Cortex of kidney (tissue), 1 donor: Measurements from ENCODE around the gene CAMK2D.

Experiments
- DNase-seq: peaks from one replicate; lab custom pipeline; 2025; lab: John Stamatoyannopoulos, UW

The CAMK2D gene

GRCh38 chr4:113682730-113683537 is 78.6 kb downstream of the CAMK2D start:
- DNase-seq = no peak

- no peak for DNase-seq
Measured at GRCh38 chr4:113678641-113679040, 82.9 kb downstream of the CAMK2D start.

- no peak for DNase-seq
Measured at GRCh38 chr4:113677325-113677724, 84.2 kb downstream of the CAMK2D start.

DNA sequence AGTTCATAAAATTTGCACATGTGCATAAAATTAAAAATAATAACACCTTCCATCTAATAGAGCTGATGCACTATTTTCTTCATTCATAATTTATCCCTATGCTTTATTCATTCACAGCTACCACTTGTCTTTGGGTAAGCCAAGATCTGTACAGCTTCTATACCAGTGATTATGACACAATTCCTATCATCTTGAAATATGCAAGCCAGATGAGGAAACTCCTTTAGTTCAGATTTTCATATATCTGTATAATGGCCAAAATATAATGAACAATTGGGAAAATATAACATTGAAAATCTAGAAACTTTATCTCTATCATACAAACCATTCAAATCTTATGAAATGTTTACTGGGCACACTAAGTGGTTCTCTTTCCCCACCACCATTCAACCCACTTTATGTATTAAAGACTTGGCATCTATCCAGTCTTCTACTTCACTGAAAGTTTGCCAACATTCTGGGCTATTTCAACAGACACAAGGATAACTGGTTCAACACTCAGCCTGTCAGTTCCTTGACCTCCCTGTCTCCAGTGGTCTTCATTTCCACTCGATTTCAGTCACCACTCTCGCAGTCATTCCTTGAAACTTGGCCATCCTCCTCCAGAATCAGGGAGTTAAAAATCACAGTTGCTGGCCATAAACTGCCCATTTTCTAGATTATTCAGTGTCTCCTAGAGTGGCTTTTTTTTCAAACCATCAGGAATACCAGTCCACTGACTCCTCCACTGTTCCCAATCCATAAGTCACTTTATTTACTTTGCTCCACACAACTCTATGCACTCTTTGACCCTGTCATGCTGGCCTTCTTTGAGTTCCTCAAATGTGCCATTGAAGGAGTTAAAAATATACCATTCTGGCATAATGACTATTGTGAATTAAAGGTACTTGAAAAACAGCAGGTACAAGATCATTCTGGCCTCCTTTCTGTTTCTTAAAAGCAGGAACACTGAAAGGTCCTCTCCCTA is 85.5 kb downstream of the CAMK2D start:
- no peak for DNase-seq

- DNase-seq = no peak
Measured at GRCh38 chr4:113674733-113675132, 86.8 kb downstream of the CAMK2D start.

GRCh38 chr4:113674251-113674650 is 87.3 kb downstream of the CAMK2D start:
- DNase-seq = no peak

- DNase-seq = no peak
Measured at GRCh38 chr4:113673450-113673849, 88.1 kb downstream of the CAMK2D start.

DNA sequence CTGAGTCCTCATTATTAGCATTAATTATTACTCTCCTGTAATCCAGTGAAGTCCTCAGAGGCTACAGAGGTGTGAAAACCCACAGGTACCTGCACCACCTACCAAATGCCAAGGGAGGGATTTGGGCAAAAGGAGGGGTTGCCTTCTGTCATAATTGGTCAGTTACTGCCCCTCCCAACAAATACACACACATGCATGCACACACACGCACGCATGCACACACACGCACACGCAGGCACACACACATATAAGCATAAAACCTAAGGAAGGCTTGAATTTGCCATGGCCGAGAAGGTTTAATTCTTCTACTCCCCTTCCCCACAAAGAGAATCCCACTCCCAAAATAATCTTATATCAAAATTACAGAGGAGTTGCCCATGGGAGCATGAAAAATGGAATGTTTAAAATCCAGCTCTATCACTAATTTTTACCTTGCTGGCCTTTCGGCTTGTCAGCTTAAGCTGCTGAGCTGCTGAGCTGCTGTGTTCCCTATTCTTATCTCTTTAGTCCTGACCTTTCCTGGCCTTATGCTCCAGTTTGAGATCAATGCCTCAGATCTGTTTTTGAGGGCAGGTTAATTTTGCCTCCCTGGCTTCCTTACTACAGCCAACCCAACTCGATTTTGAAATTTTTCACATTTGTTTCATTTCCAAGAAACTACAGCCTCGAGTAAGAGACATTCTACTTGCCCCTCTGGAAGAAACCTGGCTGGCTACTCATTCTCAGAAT is 95.0 kb downstream of the CAMK2D start:
- no peak for DNase-seq

- DNase-seq = no peak
Measured at GRCh38 chr4:113665036-113665435, 96.5 kb downstream of the CAMK2D start.

DNA sequence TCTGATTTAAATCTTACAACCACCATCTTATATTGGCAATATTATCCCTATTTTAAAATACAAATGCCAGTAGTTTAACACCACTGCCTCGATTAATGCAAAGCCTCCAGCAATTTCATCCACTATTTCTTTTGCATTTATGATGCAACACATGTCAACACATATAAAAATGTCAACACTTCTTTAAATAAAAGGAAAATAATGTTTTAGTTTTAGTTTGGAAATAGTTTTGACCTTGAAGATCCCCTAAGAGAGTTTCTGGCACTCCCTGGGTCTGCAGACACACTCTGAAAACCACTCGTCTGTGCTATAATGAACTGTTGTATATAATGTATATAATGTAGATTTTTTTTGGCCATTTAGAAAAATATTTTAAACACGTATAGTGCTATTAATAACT is 99.0 kb downstream of the CAMK2D start:
- DNase-seq = no peak

DNA sequence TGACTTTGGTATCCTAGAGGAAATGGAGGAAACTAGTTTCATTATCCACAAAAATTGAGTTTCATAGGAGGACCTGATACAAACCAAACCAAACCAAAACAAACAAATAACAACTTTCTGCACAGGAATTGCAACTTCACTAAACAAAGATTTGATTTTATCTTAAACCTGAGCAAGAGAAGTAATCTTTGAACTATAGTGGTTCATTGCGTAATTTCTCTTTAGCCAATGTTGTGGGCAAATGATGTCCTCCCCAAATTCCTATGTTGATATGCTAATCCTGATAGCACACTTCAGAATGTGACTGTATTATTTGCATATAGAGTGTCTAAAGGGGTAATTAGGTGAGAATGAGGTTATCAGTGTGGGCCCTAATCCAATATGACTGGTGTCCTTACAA is 102.4 kb downstream of the CAMK2D start:
- no peak for DNase-seq

GRCh38 chr4:113657586-113658233 is 103.8 kb downstream of the CAMK2D start:
- DNase-seq = no peak

- DNase-seq = no peak
Measured at GRCh38 chr4:113653871-113654270, 107.7 kb downstream of the CAMK2D start.

GRCh38 chr4:113646442-113646822 is 115.1 kb downstream of the CAMK2D start:
- no peak for DNase-seq

- DNase-seq = no peak
Measured at GRCh38 chr4:113645771-113646441, 115.6 kb downstream of the CAMK2D start.

GRCh38 chr4:113645288-113645687 is 116.2 kb downstream of the CAMK2D start:
- no peak for DNase-seq

- no peak for DNase-seq
Measured at GRCh38 chr4:113644398-113644797, 117.1 kb downstream of the CAMK2D start.

- DNase-seq = no peak
Measured at GRCh38 chr4:113643505-113643904, 118.0 kb downstream of the CAMK2D start.

- DNase-seq = no peak
Measured at GRCh38 chr4:113641025-113641431, 120.5 kb downstream of the CAMK2D start.

DNA sequence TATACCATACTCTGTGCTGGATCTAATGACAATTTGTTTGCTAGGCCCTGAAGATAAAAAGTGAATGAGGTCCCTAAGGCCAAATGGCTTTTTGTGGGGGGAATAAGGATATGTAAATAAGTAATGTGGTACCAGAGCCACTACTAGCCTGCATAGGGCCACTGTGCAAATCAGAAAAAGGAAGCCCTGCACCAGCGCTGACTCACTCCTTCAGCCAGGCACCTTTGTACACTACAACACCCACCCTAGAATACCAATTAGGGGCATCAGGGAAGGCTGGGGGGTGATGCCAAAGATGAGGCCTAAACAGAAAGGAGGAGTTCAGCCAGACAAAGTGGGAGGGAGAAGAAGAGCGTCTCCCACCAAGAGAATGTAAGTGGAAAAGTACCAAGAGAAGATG is 122.2 kb downstream of the CAMK2D start:
- no peak for DNase-seq

- no peak for DNase-seq
Measured at GRCh38 chr4:113638562-113638832, 123.0 kb downstream of the CAMK2D start.
